Right atrium auricular region (tissue), 2 donors: Measurements from ENCODE around the gene PTHLH. TPM values are rescaled to one million over a fixed set of nuclear protein-coding genes. Genes with fewer than 3 reads are reported as not detected.

ENCODE experiments used
- DNase-seq: peaks from one replicate; pipeline ENCODE4 v3.0.0-alpha.2; 2019; ENCODE audit warnings: low spot score
- H3K27ac ChIP-seq, 2 donors: fragments of 200-600 bp; sonication (generic); 1 replicate in 1 of 2; 2 replicates in 1 of 2; pipeline ENCODE4 v1.5.1; 2016 to 2019
- H3K27me3 ChIP-seq, 2 donors: fragments of 200-600 bp; sonication (generic); one replicate each; pipeline versions ENCODE4 v1.5.1 to v1.6.0; 2017 to 2019
- H3K36me3 ChIP-seq: fragments of 200-600 bp; sonication (generic); one replicate; pipeline ENCODE4 v1.5.1; 2016
- H3K4me1 ChIP-seq, 2 donors: fragments of 200-600 bp; sonication (generic); one replicate each; pipeline versions ENCODE4 v1.5.1 to v1.6.0; 2017 to 2019
- H3K4me3 ChIP-seq, 2 donors: fragments of 200-600 bp; sonication (generic); 1 replicate in 1 of 2; 2 replicates in 1 of 2; pipeline ENCODE4 v1.5.1; 2017 to 2019; ENCODE audit warnings: mild to moderate bottlenecking in 1 of 2, moderate library complexity in 1 of 2
- H3K9me3 ChIP-seq, 2 donors: fragments of 200-600 bp; sonication (generic); one replicate each; pipeline ENCODE4 v1.5.1; 2019
- total RNA-seq, 2 donors: library from RNA; depleted of rRNA; stranded (reverse); fragments of >200 nt; gene quantifications; one replicate each; pipeline ENCODE4 v1.1.0, GENCODE V29; 2016
- TF ChIP-seq, protein P1 (sequence below), 2 donors: fragments of 200-600 bp; sonication (generic); IDR thresholded peaks; one replicate each; pipeline ENCODE4 v1.5.1; 2019; ENCODE audit warnings: antibody characterized with exemption in 2 of 2

Gene PTHLH
- total RNA-seq, 2 donors from 2014 or later, result 0.63 to 67.6 TPM

DNA sequence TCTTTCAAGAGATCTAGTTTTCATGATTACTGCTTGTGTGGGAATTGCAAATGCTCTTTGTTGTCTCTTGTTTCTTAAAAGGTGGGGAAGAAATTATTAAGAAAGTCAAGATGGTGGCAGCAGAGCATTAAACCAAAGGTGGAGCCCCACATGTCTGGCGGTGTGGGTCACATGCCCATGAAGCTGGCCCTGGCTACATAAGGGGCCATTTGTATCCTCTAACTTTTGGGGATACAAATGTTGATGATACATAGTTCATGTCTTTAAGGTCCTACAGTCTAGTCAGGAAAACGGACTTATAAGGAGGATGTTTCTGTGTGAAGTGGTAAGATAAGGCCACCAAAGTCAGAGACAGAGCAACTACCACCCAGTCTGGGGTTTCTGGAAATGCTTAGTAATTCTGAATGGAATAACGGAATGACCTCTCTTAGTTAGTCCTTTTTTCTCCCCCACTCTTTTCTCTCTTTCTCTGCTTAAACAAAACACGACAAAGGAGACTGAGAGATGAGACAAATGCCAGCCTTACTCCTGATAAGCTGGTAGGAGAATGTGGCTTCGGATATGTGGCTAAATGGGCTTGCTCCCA lies 39.9 kb upstream of the PTHLH start:
- Histone ChIP-seq H3K9me3 (no peaks in the 10 kb centered on the region), H3K4me1 (no peaks in the 10 kb centered on the region), H3K27ac (no peak overlapping the region), H3K36me3 (no peaks in the 10 kb centered on the region), H3K27me3 (no peaks in the 10 kb centered on the region), H3K4me3 (no peak overlapping the region)
- no peak for DNase-seq
- TF ChIP-seq, protein P1, sequence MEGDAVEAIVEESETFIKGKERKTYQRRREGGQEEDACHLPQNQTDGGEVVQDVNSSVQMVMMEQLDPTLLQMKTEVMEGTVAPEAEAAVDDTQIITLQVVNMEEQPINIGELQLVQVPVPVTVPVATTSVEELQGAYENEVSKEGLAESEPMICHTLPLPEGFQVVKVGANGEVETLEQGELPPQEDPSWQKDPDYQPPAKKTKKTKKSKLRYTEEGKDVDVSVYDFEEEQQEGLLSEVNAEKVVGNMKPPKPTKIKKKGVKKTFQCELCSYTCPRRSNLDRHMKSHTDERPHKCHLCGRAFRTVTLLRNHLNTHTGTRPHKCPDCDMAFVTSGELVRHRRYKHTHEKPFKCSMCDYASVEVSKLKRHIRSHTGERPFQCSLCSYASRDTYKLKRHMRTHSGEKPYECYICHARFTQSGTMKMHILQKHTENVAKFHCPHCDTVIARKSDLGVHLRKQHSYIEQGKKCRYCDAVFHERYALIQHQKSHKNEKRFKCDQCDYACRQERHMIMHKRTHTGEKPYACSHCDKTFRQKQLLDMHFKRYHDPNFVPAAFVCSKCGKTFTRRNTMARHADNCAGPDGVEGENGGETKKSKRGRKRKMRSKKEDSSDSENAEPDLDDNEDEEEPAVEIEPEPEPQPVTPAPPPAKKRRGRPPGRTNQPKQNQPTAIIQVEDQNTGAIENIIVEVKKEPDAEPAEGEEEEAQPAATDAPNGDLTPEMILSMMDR (IDR thresholded peaks at IDR 0.05), result no peak

DNA sequence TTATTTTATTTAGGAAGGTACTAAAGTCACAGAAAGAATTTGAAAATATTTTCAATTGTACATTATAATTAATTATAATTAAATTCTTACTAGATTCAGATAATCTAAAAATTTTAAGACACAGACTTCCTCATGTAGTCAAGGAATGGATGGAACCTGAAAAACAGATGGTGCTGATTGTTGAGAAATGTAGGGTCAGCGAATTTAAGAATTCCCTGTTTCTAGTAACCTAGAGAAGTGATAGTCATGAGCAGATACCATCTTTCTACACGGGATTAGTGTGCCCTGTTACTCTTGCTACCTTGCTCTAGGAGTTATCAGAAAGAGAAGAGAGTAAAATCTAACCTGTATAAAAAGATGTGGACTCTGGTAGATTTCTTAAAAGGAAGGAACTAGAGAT lies 37.5 kb upstream of the PTHLH start:
- Histone ChIP-seq H3K27me3 (no peaks in the 10 kb centered on the region), H3K4me3 (no peak overlapping the region), H3K9me3 (no peaks in the 10 kb centered on the region), H3K4me1 (no peaks in the 10 kb centered on the region), H3K27ac (no peak overlapping the region), H3K36me3 (no peaks in the 10 kb centered on the region)
- no peak for DNase-seq
- TF ChIP-seq, protein P1 (IDR thresholded peaks at IDR 0.05), result no peak

GRCh38 chr12:27999970-28000369 lies 27.4 kb upstream of the PTHLH start:
- Histone ChIP-seq H3K4me1 (no peaks in the 10 kb centered on the region), H3K27ac (no peak overlapping the region), H3K36me3 (no peaks in the 10 kb centered on the region), H3K9me3 (no peaks in the 10 kb centered on the region), H3K27me3 (no peaks in the 10 kb centered on the region), H3K4me3 (no peak overlapping the region)
- DNase-seq, result no peak
- TF ChIP-seq, protein P1 (IDR thresholded peaks at IDR 0.05), result no peak

DNA sequence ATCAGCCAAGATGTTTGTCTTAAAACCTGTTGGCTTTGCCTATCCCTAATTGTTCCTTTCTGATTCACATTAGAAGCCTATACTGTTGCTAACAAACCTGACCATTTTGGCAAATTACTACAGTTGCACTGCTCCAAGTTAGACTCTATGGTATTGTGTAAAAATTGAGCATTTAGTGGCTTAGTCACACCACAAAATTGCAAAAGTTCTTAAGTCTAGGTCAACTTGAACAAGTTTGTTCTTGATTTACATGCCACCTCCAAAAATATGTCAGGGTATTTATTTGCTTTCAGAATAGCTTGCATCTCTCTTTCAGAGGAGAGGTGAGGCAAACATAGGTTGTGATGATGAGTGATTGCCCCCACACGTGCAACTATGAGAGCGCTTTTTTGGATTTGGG lies 27.0 kb upstream of the PTHLH start:
- no peaks in the 10 kb centered on the region for H3K36me3 ChIP-seq
- no peak for DNase-seq
- H3K4me3 ChIP-seq, result no peak overlapping the region
- H3K27ac ChIP-seq, result no peak overlapping the region
- TF ChIP-seq, protein P1 (IDR thresholded peaks at IDR 0.05), result no peak
- no peaks in the 10 kb centered on the region for H3K9me3 ChIP-seq
- no peaks in the 10 kb centered on the region for H3K4me1 ChIP-seq
- H3K27me3 ChIP-seq, result no peaks in the 10 kb centered on the region

DNA sequence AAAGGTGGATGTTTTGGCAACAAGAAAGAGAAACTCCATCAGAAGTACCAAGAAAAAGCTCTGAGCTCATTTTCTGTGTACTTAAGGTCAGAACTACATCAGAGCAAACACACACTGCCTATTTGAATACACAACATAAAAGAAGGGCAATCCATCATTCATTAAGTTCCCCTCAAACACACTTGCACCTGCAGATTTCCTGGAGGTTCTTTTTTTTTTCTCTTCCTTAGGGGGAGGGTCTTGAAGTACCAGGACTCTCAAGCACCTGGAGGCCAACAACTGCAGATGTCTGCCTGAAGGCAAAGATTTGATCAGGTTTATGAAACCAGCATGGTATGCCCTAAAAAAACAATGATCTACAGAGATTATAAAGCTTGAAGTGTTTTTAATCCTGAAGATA lies 26.1 kb upstream of the PTHLH start:
- Histone ChIP-seq H3K4me1 (no peaks in the 10 kb centered on the region), H3K36me3 (no peaks in the 10 kb centered on the region), H3K4me3 (no peak overlapping the region), H3K27ac (no peak overlapping the region), H3K9me3 (no peaks in the 10 kb centered on the region), H3K27me3 (no peaks in the 10 kb centered on the region)
- no peak for DNase-seq
- TF ChIP-seq, protein P1 (IDR thresholded peaks at IDR 0.05), result no peak

DNA sequence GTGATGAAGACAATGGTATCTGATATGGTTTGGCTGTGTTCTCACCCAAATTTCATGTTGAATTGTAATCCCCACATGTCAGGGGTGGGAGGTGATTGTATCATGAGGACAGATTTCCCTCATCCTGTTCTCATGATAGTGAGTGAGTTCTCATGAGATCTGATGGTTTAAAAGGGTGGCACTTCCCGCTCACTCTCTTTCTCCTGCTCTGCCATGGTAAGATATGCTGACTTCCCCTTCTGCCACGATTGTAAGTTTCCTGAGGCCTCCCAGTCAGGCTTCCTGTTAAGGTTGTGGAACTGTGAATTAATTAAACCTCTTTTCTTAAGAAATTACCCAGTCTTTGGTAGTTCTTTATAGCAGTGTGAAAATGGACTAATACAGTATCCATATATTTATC lies 25.6 kb upstream of the PTHLH start:
- no peak overlapping the region for H3K27ac ChIP-seq
- no peaks in the 10 kb centered on the region for H3K27me3 ChIP-seq
- H3K4me3 ChIP-seq, result no peak overlapping the region
- no peaks in the 10 kb centered on the region for H3K36me3 ChIP-seq
- no peaks in the 10 kb centered on the region for H3K9me3 ChIP-seq
- H3K4me1 ChIP-seq, result no peaks in the 10 kb centered on the region
- TF ChIP-seq, protein P1 (IDR thresholded peaks at IDR 0.05), result no peak
- DNase-seq, result no peak
